GM19043 (cell line): ENCODE measurements around the gene AXIN1.
"Not testable (repeated sequence)": the region's sequence is repeated elsewhere in the genome, so short reads cannot be mapped to it uniquely, and the experiment has no call there.

Source experiments
- ATAC-seq: cut with Tn5 transposase; IDR thresholded peaks from one replicate; pipeline ENCODE4 v1.9.1; 2021; ENCODE audit warnings: low read depth; ENCODE audit not compliant: unreplicated experiment

Gene AXIN1

DNA sequence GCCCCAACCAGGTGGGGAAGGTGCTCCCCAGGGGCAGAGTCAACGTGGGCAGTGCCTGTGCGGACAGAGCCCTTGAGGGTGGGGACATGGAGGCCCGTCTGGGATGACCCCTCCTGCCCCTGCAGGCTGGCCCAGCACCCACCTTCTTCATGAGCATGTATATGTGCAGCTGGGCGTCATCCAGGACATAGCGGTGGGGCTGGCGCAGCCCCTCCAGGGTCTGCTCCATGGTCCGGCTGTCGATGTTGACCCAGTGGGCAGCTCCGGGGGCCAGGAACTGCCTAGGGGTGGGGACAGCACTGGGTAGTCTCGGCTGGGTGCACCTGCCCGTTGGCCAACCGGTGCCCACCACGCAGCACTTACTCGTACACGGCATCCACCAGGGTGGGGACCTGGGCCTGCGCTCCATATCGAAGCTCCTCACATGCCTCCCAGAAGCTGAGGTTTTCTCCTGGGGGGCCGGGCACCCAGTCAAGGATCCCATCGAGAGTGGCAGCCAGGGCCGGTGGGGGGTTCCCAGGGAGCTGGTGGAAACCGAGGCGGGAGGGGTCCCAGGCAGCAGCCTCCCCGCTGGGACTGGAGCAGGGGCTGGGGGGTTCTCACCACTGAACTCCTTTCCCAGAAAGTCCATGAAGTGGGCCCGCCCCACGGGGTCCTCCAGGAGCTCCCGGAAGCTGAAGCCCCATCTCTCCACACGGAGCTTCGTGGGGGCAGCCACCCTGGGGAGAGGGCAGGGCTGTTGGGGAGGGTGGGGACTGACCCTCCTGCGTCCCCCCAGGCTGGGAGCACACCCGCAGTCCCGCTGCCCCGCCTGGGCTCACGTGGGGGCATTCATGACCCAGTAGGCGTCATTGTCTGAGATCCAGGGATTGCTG lies 81.9 kb downstream of the AXIN1 start:
- no peak for ATAC-seq

DNA sequence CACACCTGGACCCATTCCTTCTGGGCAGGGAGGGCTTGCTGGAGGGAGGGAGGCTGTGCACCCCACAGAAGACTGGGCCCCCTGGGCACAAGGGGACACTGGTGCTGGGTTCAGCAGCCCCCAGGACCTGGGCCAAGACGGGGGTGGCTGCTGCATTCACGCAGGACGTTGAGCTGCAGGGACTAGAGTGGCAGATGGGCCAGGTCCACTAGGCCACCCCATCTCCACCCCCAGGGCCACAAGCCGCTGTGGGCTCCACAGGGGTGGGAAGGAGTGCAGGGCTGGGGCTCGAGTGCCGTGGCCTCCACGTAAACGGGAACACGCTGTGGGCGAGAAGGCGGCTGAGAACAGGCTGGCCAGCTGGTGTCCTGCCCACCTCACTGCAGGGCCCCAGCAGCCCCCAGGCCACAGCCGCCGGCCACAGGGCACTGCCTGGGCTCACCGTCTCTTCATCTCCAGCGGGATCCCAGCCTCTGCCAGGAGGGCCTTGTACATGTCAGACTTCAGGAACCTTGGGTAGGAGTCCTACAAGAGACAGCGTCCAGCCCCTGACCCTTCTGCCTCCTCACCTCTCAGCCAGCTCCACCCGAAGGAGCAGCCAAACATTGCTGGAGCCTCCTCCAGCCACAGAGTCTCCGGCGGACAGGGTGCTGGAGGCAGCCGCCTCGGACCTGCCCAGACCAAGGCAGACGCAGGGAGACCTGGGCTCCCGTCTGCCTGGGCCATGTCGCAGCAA lies 83.3 kb downstream of the AXIN1 start:
- no peak for ATAC-seq

DNA sequence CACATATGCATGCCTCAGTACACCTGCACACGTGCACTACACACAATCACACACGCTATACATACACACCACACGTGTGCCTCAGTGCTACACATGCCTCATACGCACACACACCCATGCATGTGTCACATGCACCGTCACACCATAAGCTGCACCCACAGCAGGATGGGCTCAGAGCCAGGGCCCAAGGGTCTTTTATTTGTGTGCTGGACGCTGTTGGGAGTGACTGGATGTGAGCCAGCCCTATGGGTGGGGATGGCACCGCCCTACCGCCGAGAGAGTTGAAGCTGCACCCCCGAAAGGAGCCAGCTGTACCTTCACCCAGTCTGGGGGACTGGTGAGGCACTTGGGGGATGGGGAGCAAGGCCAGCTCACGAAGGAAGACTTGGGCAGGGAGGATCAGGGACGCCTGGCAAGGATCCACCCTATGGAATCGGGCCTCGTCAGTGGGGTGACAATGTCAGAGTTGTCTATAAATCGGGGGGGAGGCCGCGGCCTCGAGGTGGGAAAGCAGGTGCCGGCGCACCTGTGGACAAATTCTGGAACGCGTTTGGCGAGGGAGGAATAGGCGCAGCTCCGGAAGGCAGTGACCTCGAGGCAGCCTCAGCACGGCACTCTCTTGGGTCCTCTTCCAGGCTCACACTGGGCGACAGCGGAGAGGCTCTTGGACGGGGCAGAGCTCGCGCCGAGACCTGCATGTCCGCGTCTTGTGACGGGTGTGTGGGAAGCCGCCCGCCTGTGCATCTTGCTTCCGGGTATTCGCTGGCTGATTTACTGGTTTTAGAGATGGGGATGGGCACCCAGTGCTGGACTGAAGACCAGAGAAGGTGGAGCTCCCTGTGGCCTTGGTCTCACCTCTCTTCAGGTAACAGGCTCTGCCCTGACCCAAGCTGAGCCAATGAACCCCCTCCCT lies 84.1 kb downstream of the AXIN1 start:
- ATAC-seq: no peak

DNA sequence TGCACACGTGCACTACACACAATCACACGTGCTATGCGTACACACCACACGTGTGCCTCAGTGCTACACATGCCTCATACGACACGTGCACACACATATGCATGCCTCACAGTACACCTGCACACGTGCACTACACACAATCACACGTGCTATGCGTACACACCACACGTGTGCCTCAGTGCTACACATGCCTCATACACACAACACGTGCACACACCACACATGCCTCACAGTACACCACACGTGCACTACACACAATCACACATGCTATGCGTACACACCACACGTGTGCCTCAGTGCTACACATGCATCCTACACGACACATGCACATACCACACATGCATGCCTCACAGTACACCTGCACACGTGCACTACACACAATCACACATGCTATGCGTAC lies 85.0 kb downstream of the AXIN1 start:
- not testable (repeated sequence) for ATAC-seq

DNA sequence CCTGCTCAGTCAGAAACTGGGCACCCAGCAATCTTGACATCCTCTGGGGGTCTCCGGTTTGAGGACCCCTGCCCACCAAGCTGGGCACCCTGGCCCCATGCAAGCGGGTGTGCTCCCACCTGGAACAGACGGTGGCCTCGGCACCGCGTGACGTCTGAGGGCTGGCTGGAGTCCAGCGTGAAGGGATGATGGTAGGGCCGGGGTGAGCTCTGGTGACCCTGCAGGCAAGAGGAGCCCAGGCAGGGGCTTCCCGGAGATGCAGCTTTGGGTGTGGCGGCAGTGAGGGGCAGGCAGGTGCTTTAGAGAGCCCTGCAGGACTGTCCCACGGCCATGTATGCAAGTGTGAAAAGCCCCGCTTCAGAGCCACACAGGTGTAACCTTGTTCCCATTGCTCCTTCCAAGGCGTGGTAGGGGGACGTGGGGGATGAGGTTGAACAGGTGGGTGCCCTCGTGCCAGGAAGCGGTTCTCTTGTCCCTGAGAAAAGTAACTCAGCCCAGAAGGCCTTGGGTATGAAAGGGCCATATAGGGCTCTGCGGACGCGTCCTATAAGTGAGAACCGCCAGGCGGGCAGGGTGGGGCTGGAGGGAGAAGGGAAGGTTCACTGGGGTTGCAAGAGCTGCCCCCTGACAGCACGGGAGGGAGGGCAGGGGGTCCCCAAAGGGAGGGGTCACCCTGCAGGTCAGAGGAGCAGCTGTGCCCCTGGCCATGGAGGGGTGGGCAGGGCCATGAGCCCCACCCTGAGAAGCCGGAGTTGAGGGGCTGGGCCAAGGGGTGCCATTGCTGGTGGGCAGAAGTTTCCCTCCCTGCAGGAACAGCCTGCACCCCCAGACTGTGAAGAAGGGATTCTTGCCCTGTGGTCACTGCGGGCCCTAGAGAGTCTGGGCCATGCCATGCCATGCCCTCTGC lies 86.0 kb downstream of the AXIN1 start:
- ATAC-seq: no peak

DNA sequence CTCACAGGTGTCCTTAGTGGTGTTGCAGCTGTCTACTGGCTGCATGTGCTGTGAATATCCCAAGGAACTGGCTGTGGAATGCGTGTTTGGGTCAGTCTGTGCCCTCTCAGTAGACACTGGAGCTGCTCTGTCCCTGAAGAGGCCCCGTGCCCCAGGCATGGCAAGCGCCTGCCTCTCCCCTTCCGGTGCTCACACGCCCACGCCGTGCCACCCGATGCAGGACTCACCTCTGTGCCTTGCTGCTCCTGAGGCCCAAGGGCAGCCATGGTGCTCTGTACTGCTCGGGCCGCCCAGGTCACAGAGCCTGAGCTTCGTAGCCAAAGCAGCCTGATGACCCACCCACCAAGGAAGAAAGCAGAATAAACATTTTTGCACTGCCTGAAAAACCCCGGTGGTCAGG lies 86.8 kb downstream of the AXIN1 start:
- ATAC-seq: no peak

DNA sequence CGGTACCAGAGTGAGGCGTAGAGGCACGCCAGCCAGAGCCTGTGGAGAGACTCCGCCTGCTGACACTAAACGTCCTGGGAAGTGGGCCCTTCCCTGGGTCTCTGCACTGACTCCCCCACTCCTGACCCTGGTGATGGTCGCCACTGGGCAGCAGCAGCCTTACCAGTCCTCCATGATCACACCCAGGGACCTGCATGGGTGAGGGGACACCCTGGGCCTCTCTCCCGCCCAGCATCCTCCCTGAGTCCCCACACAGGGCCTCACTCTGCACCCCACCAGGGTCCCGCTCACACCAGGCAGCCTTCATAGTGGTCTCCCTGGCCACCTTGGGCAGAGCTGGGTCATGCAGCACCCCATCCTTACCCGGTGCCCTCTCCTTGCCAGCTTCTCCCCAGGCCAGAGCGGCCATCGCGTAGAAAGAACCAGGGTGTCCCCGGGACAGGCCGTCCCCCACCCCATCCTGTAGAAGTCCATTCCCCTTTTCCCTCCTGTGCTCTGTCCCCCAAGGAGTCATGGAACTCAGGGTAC lies 87.5 kb downstream of the AXIN1 start:
- no peak for ATAC-seq

DNA sequence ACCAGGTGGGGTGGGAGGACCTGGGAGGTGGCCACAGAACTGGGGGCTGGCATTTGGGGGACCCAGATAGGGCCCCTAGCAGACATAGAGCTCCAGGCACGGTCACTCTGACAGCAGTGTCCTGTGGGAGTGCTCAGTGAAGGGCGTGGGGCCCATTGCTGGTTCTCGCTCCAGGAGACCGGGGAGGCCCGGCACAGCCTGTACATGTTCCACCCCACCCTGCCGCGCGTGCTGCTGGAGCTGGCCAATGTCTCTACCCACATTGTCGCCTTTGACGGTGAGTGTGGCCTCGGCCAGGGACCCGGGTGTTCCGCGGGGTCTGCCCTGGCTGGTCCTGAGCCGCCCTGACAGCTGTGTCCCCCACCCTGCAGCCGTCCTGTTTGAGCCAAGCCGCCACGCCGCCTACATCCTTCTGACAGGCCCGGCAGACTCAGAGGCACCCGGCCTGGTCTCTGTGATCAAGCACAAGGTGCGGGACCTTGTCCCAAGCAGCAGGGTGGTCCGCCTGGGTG lies 88.0 kb downstream of the AXIN1 start:
- no peak for ATAC-seq

DNA sequence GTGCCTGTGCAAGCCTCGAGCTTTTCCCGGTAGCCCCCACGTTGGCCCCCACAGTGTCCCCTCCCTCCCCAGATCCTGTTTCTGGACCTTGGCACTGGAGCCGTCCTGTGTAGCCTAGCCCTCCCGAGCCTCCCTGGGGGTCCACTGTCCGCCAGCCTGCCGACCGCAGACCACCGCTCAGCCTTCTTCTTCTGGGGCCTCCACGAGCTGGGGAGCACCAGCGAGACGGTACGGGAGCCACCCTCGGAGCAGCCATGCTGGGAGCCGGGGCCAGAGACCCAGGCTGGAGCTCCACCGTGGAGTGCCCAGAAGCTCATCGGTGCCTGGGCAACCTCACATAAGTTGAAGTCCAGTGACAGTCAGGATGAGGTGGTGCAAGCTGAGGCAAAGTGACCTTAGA lies 88.6 kb downstream of the AXIN1 start:
- ATAC-seq: no peak

DNA sequence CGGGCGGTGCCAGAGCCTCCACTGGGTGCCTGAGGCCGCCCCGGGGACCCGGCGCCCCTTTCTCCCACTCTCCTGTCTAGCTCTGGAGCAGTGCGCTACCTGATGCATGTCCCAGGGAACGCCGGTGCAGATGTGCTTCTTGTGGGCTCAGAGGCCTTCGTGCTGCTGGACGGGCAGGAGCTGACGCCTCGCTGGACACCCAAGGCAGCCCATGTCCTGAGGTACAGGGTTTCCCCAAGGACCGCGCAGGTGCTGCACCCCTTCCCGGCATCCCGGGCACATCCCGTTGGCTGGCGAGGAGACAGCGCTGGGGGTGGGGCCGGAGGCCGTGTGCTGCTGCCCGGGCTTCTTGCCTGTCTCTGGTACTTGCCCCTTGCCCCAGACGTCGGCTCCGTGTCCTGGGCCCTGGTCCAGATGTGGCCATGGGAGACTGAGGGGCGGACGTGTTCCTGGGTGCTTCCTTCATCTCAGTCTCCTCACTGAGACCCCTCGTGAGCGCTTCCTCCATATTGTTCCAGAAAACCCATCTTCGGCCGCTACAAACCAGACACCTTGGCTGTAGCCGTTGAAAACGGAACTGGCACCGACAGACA lies 89.2 kb downstream of the AXIN1 start:
- no peak for ATAC-seq

DNA sequence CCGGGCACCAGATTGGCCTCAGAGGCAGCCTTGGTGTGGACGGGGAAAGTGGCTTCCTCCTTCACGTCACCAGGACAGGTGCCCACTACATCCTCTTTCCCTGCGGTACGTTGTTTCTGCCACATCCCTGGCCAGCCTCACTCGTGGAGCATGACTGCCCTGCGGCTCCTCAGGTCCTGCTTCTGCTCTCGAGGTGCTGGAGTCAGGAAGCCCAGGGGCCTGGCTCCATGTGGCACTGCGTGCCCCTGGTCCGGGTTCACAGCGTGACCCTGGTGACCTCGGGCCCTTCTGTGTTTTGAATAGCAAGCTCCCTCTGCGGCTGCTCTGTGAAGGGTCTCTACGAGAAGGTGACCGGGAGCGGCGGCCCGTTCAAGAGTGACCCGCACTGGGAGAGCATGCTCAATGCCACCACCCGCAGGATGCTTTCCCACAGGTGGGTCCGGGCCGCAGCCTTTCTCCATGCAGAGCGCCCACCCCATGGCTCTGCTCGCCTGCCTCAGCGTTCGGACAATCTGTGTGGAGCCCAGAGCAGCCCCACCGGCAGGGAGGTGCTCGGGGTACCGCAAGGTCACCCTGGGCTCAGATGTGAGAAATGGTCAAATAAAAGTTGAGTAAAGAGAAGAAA lies 90.3 kb downstream of the AXIN1 start:
- no peak for ATAC-seq

DNA sequence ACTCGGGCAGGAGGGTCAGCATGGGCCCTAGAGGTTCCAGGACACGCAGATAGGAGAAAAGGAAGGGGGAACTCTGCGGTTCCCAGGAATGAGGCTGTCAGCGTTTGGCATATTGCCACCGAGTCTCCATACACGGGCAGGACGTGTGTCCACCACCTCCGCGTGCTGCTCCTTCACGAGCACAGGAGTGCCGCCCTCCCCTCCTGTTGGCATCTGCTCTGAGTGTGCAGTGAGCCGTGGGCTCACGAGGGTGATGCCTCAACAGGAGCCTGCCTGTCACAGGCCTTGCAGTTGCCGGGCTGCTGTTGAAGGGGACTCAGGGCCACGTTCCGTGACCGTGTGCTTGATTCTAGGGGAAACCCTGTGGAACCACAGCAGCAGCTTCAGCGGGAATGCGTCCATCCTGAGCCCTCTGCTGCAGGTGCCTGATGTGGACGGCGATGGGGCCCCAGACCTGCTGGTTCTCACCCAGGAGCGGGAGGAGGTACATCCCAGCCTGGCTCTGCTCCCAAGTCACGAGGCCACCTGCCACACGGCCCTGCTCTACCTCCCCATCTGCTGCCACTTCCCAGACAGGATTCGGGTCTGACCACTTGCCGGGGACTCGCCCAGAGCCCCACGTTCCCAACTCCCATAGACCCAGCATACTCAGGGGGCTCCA lies 91.4 kb downstream of the AXIN1 start:
- ATAC-seq: no peak

DNA sequence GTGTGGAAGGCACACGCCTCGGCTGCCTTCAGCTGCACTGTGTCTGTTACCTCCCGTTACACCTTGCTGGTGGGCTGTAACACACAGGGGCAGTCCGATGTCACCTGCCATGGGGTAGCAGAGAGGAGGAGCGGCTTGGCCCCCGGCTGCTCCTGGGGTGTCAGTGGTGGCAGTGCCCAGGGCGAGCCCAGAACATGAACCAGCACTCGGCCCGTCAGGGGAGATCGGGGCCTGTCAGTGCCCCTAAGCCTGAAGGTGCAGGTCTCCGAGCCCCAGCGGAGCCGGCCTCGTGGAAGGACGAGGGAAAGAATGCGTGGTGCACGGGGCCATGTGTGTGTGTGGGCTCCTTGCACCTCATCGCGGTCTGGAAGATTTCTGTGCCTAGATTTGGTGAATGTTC lies 92.2 kb downstream of the AXIN1 start:
- no peak for ATAC-seq

DNA sequence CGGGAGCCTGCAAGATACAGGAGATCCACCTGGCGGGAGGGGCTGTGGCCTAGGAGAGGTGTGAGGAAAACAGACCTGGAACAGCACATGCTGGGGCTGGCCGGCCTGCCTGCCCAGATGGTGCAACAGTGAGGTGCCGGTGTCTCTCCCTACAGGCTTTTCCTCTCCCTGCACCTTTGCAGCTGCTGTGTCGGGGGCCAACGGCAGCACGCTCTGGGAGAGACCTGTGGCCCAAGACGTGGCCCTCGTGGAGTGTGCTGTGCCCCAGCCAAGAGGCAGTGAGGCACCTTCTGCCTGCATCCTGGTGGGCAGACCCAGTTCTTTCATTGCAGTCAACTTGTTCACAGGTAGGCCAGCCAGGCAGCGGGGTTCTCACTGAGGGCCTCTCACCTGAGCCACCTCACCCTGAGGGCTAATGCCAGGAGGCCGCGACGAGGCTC lies 92.7 kb downstream of the AXIN1 start:
- no peak for ATAC-seq

DNA sequence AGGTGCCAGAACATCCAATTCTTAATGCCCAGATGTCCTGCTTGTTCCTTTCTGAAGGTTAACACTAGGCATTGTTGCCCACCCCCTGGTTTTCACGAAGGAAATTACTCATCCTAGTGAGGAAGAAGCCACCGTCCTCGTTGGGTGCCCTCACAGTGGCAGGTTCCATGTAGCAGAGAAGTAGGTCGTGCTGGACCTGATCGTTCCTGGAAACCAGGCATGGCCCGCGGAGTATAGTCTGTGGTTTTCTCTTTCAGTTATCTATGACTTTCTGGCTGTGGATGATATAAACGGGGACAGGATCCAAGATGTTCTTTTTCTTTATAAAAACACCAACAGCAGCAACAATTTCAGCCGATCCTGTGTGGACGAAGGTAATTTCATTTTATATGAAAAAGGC lies 93.3 kb downstream of the AXIN1 start:
- ATAC-seq: no peak

DNA sequence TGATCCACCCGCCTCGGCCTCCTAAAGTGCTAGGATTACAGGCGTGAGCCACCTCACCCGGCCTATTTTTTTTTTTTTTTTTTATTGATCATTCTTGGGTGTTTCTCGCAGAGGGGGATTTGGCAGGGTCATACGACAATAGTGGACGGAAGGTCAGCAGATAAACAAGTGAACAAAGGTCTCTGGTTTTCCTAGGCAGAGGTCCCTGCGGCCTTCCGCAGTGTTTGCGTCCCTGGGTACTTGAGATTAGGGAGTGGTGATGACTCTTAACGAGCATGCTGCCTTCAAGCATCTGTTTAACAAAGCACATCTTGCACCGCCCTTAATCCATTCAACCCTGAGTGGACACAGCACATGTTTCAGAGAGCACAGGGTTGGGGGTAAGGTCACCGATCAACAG lies 94.4 kb downstream of the AXIN1 start:
- not testable (repeated sequence) for ATAC-seq

DNA sequence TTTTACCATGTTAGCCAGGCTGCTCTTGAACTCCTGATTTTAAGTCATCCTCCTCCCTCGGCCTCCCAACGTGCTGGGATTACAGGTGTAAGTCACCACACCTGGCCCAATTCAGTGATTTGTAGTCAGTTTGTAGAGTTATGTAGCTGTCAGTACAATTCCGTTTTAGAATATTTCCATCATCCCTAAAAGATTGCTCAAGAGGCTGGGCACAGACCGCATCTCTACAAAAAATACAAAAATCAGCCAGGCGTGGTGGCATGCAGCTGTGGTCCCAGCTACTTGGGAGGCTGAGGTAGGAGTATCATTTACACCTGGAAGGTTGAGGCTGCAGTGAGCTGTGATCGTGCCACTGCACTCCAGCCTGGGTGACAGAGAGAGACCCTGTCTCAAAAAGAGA lies 97.3 kb downstream of the AXIN1 start:
- no peak for ATAC-seq

DNA sequence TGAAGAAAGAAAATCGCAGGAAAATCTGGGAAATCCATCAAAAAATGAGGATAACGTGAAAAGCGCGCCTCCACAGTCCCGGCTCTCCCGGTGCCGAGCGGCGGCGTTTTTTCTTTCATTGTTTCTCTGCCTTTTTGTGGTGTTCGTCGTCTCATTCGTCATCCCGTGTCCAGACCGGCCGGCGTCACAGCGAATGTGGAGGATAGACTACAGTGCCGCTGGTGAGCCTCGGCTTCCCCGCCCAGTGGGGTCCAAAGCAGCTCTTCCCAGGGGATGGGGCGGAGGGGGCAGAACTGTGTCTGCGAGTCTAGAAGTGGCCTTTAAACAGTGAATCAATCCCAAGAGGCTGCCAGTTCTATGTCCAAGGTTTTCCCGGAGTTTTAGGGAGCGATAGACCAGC lies 98.1 kb downstream of the AXIN1 start:
- no peak for ATAC-seq
